Lung (tissue), 12 donors: ENCODE measurements around the gene KCNE3. TPM values are rescaled to one million over a fixed set of nuclear protein-coding genes. Genes with fewer than 3 reads are reported as not detected.

Source experiments
- ATAC-seq: fragments of 200-7000 bp; cut with Tn5 transposase; one replicate; pipeline ENCODE4 v1.9.1; 2020; ENCODE audit warnings: moderate number of reproducible peaks; ENCODE audit not compliant: insufficient read depth, low FRiP score
- DNase-seq, 3 donors: peaks; one replicate each; pipeline ENCODE4 v3.0.0-alpha.2; 2013 to 2017
- H3K27ac ChIP-seq, 2 donors: one replicate each; pipeline ENCODE4 v1.5.1; 2013; ENCODE audit warnings: mild to moderate bottlenecking in 2 of 2, moderate library complexity in 2 of 2, control low read depth in 1 of 2, inconsistent platforms in 1 of 2, low read depth in 1 of 2, low read length in 1 of 2
- H3K27me3 ChIP-seq, 3 donors: one replicate each; pipeline ENCODE4 v1.5.1; 2013; ENCODE audit warnings: low read length in 2 of 3; ENCODE audit not compliant: control insufficient read depth in 3 of 3, insufficient read depth in 3 of 3
- H3K36me3 ChIP-seq, 4 donors: one replicate each; pipeline ENCODE4 v1.5.1; 2013; ENCODE audit warnings: low read length in 4 of 4, mild to moderate bottlenecking in 1 of 4, moderate library complexity in 1 of 4; ENCODE audit not compliant: control insufficient read depth in 4 of 4, insufficient read depth in 4 of 4
- H3K4me1 ChIP-seq, 5 donors: one replicate each; pipeline ENCODE4 v1.5.1; 2013; ENCODE audit warnings: low read length in 5 of 5, mild to moderate bottlenecking in 2 of 5, moderate library complexity in 1 of 5; ENCODE audit not compliant: control insufficient read depth in 5 of 5, insufficient read depth in 5 of 5
- H3K4me3 ChIP-seq: one replicate; pipeline ENCODE4 v1.5.1; 2013; ENCODE audit warnings: mild to moderate bottlenecking, control low read depth, moderate library complexity
- H3K9ac ChIP-seq, 2 donors: one replicate each; pipeline ENCODE4 v1.5.1; 2013; ENCODE audit warnings: low read length in 2 of 2, control low read depth in 1 of 2; ENCODE audit not compliant: insufficient read depth in 1 of 2
- H3K9me3 ChIP-seq, 4 donors: one replicate each; pipeline ENCODE4 v1.5.1; 2013; ENCODE audit warnings: low read length in 3 of 4, mild to moderate bottlenecking in 1 of 4, moderate library complexity in 1 of 4; ENCODE audit not compliant: control insufficient read depth in 4 of 4, insufficient read depth in 3 of 4
- WGBS, 2 donors: extraction: QIAGEN DNeasy Blood & Tissue Kit; methylation state at CpG; one replicate each; pipeline ENCODE4 v1.1.7; 2013; 5-methylcytosine and 5-hydroxymethylcytosine counted together
- polyA plus RNA-seq, 2 donors: library from polyadenylated mRNA; stranded (reverse); fragments of 200-250 nt; gene quantifications; one replicate each; pipeline ENCODE4 v1.2.1, GENCODE V29; 2013
- total RNA-seq, 2 donors: library from RNA; depleted of rRNA in 1 of 2; stranded (reverse); fragments of >200 nt in 1 of 2; gene quantifications; one replicate each; pipeline ENCODE4 v1.2.1, GENCODE V29; 2014 to 2021
- TF ChIP-seq, protein P1 (sequence below): IDR thresholded peaks from 2 replicates; pipeline ENCODE4 v1.5.1; 2012; ENCODE audit warnings: mild to moderate bottlenecking; ENCODE audit errors: control extremely low read depth, extremely low read depth
- donor health status: control.
- donor health status: control.
- donor health status: Bipolar disorder and iron deficiency.
- donor health status: healthy.
- donor health status: DM: yes; HTN: yes; CAD: no.

Gene KCNE3
- total and polyA plus RNA-seq, 4 donors, result 10.8 to 19.8 (median 14.4) TPM

DNA sequence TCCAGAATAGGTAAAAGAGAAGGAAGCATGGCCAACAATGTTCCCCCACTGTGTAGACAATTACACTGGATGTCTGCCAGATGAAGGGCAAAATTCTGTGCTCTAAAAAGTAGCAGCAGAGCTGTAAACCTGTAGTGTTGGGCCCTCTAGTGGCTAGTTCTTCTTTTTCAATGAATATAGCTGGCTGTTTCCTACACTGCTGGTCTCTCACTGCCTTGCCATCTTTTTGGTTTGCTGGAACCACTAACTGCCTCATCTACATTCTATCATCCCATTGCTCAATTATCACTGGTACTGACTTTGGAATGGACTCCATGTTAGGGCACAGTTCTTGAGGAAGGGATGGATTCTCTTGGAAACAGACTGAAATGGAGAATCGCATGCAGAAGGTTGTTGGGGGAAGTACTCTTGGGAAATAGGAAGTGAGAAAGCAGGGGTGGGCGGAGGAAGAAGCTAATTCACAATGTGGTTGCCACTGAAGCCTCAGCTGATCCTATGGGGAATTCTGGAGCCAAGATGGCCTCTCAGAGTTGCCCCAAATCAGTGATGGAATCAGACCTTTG, 17.9 kb downstream of the KCNE3 start:
- TF ChIP-seq, protein P1, sequence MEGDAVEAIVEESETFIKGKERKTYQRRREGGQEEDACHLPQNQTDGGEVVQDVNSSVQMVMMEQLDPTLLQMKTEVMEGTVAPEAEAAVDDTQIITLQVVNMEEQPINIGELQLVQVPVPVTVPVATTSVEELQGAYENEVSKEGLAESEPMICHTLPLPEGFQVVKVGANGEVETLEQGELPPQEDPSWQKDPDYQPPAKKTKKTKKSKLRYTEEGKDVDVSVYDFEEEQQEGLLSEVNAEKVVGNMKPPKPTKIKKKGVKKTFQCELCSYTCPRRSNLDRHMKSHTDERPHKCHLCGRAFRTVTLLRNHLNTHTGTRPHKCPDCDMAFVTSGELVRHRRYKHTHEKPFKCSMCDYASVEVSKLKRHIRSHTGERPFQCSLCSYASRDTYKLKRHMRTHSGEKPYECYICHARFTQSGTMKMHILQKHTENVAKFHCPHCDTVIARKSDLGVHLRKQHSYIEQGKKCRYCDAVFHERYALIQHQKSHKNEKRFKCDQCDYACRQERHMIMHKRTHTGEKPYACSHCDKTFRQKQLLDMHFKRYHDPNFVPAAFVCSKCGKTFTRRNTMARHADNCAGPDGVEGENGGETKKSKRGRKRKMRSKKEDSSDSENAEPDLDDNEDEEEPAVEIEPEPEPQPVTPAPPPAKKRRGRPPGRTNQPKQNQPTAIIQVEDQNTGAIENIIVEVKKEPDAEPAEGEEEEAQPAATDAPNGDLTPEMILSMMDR, result peak; percentile 75
- Histone ChIP-seq H3K4me3 (no peak overlapping the region), H3K9me3 (no peaks in the 10 kb centered on the region), H3K27me3 (no peaks in the 10 kb centered on the region), H3K36me3 (no peaks in the 10 kb centered on the region), H3K4me1 (peaks cover 0 to 2% (median 0%) of the 10 kb centered on the region in 5 donors), H3K27ac (no peak overlapping the region), H3K9ac (no peak overlapping the region)
- 17 to 51% methylated on average over 2 of the region's 2 CpGs for WGBS, 2 donors
- ATAC-seq, result peak; percentile 84
- peak; percentile 62 to 91 (median 89) for DNase-seq

DNA sequence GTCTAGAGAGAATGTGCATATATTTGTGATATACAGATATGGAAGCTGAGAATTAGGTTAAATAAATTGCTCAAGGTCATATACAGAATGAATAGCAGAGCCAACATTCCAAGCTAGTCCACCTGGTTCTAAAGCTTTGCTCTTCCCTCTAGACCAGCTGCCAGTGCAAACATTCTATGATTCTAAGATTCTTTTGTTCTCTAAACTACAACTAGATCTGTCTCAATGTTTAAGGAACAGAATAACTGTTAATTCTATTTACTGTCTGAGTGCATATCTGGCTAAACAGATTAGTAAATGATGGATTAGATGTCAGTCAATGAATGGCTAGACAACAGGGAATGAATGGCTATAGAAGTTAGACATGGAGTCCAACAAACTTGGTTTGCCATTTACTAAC, 19.6 kb downstream of the KCNE3 start:
- TF ChIP-seq, protein P1, result no peak
- H3K36me3 ChIP-seq, result no peaks in the 10 kb centered on the region
- H3K27ac ChIP-seq, result no peak overlapping the region
- no peaks in the 10 kb centered on the region for H3K9me3 ChIP-seq
- H3K4me3 ChIP-seq, result no peak overlapping the region
- H3K27me3 ChIP-seq, result no peaks in the 10 kb centered on the region
- H3K4me1 ChIP-seq, result peaks cover 0 to 8% (median 0%) of the 10 kb centered on the region in 5 donors
- H3K9ac ChIP-seq, result no peak overlapping the region
- ATAC-seq (no peak), DNase-seq (no peak)

DNA sequence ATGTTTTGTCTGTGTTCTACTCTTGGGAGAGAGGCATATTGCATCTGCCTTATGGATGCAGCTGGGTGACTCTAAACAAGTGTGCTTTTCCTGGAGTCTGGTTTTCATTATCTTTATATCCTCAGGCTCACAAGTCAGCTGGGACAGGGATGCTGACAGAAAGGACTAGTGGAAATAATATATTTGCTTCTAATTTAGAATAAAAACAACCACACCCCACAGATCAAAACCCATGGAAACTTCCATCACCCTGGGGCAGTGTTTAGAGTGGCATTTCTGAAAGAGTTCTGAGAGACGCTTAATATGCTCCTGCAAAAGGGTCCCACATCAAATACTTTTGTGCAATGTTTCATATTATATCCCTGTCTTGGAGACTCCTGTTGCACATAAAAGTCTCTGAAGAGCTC, 20.8 kb downstream of the KCNE3 start:
- Histone ChIP-seq H3K4me3 (no peak overlapping the region), H3K4me1 (peaks cover 0 to 8% (median 0%) of the 10 kb centered on the region in 5 donors), H3K9me3 (no peaks in the 10 kb centered on the region), H3K36me3 (no peaks in the 10 kb centered on the region), H3K27ac (no peak overlapping the region), H3K27me3 (no peaks in the 10 kb centered on the region), H3K9ac (no peak overlapping the region)
- DNase-seq (no peak), ATAC-seq (no peak)
- 92 to 94% methylated on average over 1 of the region's 1 CpG for WGBS, 2 donors
- TF ChIP-seq, protein P1, result no peak
